Esophagus squamous epithelium (tissue), 4 donors: ENCODE results near the gene SOCS4.

Source experiments
- POLR2A ChIP-seq, 4 donors: fragments of 450-650 bp; IDR thresholded peaks; one replicate each; pipeline ENCODE4 v1.6.1; 2017; ENCODE audit warnings: antibody characterized with exemption in 4 of 4, mild to moderate bottlenecking in 4 of 4, moderate library complexity in 3 of 4
- TF ChIP-seq, protein P1 (sequence below), 6 experiments: fragments of 450-650 bp in 4 of 6; fragments of 200-600 bp in 2 of 6; sonication (generic) in 2 of 6; IDR thresholded peaks; one replicate each; pipeline ENCODE4 v1.5.1; 2016 to 2019; ENCODE audit warnings: antibody characterized with exemption in 6 of 6, mild to moderate bottlenecking in 4 of 6, moderate library complexity in 4 of 6

GRCh38 chr14:55051165-55051422 is 24.1 kb downstream of the SOCS4 start:
- TF ChIP-seq, protein P1, sequence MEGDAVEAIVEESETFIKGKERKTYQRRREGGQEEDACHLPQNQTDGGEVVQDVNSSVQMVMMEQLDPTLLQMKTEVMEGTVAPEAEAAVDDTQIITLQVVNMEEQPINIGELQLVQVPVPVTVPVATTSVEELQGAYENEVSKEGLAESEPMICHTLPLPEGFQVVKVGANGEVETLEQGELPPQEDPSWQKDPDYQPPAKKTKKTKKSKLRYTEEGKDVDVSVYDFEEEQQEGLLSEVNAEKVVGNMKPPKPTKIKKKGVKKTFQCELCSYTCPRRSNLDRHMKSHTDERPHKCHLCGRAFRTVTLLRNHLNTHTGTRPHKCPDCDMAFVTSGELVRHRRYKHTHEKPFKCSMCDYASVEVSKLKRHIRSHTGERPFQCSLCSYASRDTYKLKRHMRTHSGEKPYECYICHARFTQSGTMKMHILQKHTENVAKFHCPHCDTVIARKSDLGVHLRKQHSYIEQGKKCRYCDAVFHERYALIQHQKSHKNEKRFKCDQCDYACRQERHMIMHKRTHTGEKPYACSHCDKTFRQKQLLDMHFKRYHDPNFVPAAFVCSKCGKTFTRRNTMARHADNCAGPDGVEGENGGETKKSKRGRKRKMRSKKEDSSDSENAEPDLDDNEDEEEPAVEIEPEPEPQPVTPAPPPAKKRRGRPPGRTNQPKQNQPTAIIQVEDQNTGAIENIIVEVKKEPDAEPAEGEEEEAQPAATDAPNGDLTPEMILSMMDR (IDR thresholded peaks at IDR 0.05) = no peak
- no peak for TF ChIP-seq POLR2A (IDR thresholded peaks at IDR 0.05)
